Rectal smooth muscle tissue (tissue), 1 donor: ENCODE results near the gene GABRD.

Experiments
- H3K27ac ChIP-seq: one replicate; pipeline ENCODE4 v1.7.0; 2013; ENCODE audit warnings: low read depth, low read length, inconsistent platforms
- H3K27me3 ChIP-seq: one replicate; pipeline ENCODE4 v1.7.0; 2013; ENCODE audit warnings: low read length; ENCODE audit not compliant: control insufficient read depth, insufficient read depth
- H3K36me3 ChIP-seq: one replicate; pipeline ENCODE4 v1.7.0; 2013; ENCODE audit warnings: low read length; ENCODE audit not compliant: control insufficient read depth, insufficient read depth
- H3K4me1 ChIP-seq: one replicate; pipeline ENCODE4 v1.7.0; 2013; ENCODE audit warnings: low read length; ENCODE audit not compliant: control insufficient read depth, insufficient read depth
- H3K4me3 ChIP-seq: one replicate; pipeline ENCODE4 v1.7.0; 2013; ENCODE audit warnings: low read length
- H3K9ac ChIP-seq: one replicate; pipeline ENCODE4 v1.7.0; 2013; ENCODE audit warnings: low read length

The GABRD gene

DNA sequence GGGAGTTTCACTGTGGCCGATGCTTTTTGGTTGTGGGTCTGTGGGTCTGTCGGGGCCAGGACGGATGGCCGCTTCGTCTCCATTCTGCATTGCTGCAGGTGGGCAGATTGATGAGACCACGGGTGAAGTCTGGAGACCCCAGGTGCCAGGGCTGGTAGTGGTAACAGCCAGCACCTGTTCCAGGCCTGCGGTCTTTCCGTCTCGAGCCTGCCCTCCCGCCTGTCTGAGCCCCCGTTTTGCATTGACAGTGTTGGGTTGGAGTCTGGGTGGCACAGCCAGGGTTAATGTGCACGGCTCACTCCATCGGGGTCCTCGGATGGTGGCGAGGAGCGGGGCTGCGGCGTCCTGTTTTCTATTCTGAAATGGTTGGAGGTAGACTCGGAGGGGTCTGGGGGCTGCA, 55.3 kb downstream of the GABRD start:
- H3K27ac ChIP-seq = no peak overlapping the region
- peaks cover 3% of the 10 kb centered on the region for H3K27me3 ChIP-seq
- H3K9ac ChIP-seq = no peak overlapping the region
- no peaks in the 10 kb centered on the region for H3K36me3 ChIP-seq
- H3K4me1 ChIP-seq = no peaks in the 10 kb centered on the region
- no peak overlapping the region for H3K4me3 ChIP-seq

DNA sequence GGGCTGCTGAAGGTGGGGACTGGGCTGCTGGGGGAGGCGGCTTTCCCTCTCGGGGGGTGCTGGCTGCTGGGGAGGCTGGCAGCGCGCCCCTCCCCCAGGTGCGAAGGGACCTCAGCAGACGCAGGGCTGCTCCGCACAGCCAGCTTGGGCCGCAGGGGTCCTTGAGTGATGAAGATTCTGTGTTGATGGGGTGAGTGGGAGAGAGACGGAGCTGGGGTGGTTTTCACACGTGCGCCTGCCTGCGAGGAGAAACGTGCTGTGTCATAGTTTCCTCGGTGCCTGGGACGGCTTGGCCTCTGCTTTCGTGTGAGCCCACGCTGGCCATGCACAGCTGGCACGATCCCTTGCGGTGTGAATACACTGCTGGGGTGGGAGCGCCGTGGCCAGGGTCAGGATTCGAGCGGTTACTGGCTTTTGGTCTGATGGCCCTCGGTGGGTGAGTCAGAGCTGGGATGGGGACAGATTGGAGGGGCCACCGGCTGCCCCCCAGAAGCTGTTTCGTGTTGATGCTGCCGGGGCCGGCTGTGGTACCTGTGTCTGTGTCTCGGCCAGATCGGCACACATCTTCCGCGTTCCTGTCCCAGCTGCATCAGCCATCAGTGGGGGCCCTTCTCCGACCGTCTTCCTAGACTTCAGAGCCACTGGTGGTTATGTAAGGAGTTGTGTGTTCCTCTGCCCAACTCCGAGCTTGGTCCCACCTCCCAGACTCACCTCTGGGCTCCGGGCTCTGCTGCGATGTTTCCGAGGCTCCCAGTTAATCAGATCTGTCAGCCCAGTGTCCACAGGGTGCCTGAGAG, 56.0 kb downstream of the GABRD start:
- Histone ChIP-seq H3K27me3 (peaks cover 3% of the 10 kb centered on the region), H3K9ac (no peak overlapping the region), H3K4me1 (no peaks in the 10 kb centered on the region), H3K36me3 (no peaks in the 10 kb centered on the region), H3K27ac (no peak overlapping the region), H3K4me3 (no peak overlapping the region)

DNA sequence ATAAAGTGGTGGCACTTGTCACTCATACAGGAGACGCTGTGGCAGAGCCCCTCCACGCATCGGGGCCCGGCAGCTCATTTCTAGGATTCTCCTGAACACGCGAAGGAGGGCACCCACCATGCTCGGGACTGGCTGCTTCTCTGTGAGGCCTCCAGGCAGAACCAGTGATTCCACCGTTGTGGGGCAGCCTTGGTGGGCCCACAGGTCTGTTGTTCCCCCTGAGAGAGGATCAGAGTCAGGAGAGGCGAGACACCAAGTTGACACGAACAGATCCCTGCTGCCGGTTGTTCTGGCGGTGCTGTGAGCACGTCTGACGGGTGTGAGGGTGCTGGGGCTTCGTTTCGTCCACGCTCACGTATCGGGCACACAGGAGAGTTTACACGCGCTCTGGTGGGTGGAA, 57.7 kb downstream of the GABRD start:
- H3K36me3 ChIP-seq = no peaks in the 10 kb centered on the region
- H3K9ac ChIP-seq = no peak overlapping the region
- H3K27me3 ChIP-seq = peaks cover 3% of the 10 kb centered on the region
- H3K4me1 ChIP-seq = no peaks in the 10 kb centered on the region
- no peak overlapping the region for H3K27ac ChIP-seq
- no peak overlapping the region for H3K4me3 ChIP-seq

DNA sequence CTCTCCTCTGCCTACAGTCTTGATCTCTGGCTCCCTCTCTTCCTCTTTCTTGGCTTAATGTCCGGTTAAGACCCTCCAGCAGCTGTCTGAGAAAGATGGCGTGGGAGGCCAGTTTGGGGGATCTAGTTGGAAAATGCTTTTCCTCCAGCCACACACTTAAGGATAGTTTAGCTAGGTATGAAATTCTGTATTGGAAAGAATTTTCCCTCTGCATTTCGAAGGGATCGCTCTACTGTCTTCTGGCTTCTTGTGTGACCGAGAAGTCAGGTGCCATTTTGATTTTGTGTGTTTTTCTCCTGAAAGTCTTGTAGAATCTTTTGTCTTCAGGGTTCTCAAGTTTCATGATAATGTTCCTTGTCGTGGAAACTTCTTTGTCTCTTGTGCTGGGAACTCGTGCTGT, 59.0 kb downstream of the GABRD start:
- Histone ChIP-seq H3K4me3 (no peak overlapping the region), H3K36me3 (no peaks in the 10 kb centered on the region), H3K27ac (no peak overlapping the region), H3K27me3 (peaks cover 3% of the 10 kb centered on the region), H3K4me1 (no peaks in the 10 kb centered on the region), H3K9ac (no peak overlapping the region)

DNA sequence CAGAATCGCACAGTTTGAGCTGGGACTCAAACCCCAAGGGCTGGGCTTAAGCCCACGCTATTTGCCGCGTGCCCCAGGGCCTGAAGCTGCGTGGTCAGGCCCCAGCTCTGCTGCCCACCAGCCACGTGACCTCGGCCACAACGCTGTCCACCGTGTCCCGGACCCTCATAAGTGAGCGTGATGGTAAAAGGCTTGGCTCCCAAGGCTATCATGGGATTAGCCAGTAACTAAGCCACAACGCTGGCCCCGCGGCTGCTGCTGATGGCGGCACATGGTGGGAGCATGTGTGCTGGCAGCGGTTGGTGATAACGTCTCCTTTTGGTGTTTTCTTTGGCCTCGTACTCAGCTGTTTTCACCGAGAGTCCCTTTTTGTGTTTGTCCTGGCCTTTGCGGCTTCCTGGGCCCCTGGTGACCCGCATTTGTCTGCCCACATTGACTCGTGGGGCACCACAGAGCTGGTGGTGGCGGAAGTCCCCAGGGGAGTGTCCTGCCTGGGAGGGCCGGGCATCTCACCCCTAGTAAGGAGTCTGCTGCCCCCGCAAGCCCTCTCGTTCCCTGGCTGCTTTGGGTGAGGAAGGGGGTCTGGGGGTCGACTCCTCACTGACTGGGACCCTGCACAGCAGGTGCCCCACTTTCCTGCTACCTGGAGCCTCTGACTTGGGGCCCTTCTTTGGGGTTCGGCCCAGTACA, 60.4 kb downstream of the GABRD start:
- Histone ChIP-seq H3K4me1 (no peaks in the 10 kb centered on the region), H3K36me3 (no peaks in the 10 kb centered on the region), H3K27me3 (peaks cover 3% of the 10 kb centered on the region), H3K4me3 (no peak overlapping the region), H3K27ac (no peak overlapping the region), H3K9ac (no peak overlapping the region)

DNA sequence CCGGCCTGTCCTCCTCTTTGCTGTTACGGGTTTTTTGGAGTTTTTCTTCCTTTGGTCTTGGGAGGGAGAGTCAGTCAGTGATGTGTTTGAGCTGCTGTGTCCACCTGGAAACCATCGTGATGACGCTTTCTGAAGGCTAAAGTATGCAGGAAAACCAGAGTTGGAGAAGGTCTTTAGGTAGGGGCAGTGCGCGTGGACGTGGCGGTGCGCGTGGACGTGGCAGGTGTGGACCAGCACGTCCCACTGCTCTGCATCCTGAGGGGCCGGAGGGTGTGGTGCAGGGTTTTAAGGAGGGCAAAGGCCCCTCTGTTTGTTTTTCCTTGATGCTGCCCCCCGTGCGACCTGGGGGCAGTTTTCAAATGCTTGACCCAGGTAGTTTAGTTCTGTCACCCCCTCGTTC, 61.0 kb downstream of the GABRD start:
- Histone ChIP-seq H3K27me3 (peaks cover 3% of the 10 kb centered on the region), H3K4me1 (no peaks in the 10 kb centered on the region), H3K36me3 (no peaks in the 10 kb centered on the region), H3K27ac (no peak overlapping the region), H3K9ac (no peak overlapping the region), H3K4me3 (no peak overlapping the region)
